ENCODE measurements around the gene TPRX2.
"Not testable (repeated sequence)": the region's sequence is repeated elsewhere in the genome, so short reads cannot be mapped to it uniquely, and the experiment has no call there.

The TPRX2 gene

DNA sequence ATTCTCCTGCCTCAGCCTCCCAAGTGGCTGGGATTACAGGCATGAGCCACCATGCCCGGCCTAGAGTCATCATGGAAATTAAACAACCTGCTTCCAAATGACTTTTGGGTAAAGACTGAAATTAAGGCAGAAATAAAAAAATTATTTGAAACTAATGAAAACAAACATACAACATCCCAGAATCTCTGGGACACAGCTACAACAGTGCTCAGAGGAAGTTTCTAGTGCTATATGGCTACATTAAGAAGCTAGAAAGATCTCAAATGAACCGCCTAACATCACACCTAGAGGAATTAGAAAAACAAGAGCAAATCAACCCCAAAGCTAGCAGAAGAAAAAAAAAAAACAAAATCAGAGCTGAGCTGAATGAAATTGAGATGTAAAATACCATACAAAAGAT lies 51.2 kb downstream of the TPRX2 start:
- H3K9me3 ChIP-seq (ENCODE audit: control insufficient read depth, insufficient read depth, low read length); H3K4me3 ChIP-seq (ENCODE audit: low read length); H3K36me3 ChIP-seq (ENCODE audit: control insufficient read depth, insufficient read depth, low read length); H3K27ac ChIP-seq (ENCODE audit: low read length); H3K27me3 ChIP-seq (ENCODE audit: control insufficient read depth, insufficient read depth, low read length); H3K4me1 ChIP-seq (ENCODE audit: control insufficient read depth, insufficient read depth, low read length); DNase-seq (ENCODE audit: low read depth, low spot score): not testable (repeated sequence)
- WGBS (ENCODE audit: insufficient coverage, insufficient read length) = no CpG with 5 or more reads among the region's 2 CpGs

All from iPS DF 6.9 (cell line).